GM12878 (cell line): ENCODE measurements around the gene GPR146. TPM values are rescaled to one million over a fixed set of nuclear protein-coding genes. Genes with fewer than 3 reads are reported as not detected.

ENCODE experiments used
- ATAC-seq: fragments of 200-7000 bp; cut with Tn5 transposase; 3 replicates; pipeline ENCODE4 v1.9.1; 2020; ENCODE audit warnings: mild to moderate bottlenecking, moderate library complexity
- BruUV-seq: library from RNA; stranded (reverse); fragments of 400-500 nt; replicated peaks from 2 replicates; lab custom pipeline; 2021; lab: Mats Ljungman, UMichigan
- CTCF ChIA-PET: fragments of 300-600 bp; sonication (Branson Sonifier 250); formaldehyde crosslinking; extraction: SDS; loops from one replicate; lab custom pipeline; 2021; ENCODE audit warnings: inconsistent platforms; lab: Yijun Ruan, JAX
- POLR2A ChIA-PET: fragments of 350-600 bp; formaldehyde crosslinking; extraction: SDS; loops from one replicate; lab custom pipeline; 2021; ENCODE audit warnings: inconsistent platforms; lab: Charles Lee
- RAD21 ChIA-PET: fragments of 300-600 bp; sonication (Branson Sonifier 250); formaldehyde crosslinking; loops from one replicate; lab custom pipeline; 2023; ENCODE audit warnings: antibody characterized with exemption; ENCODE audit not compliant: unreplicated experiment; lab: Charles Lee
- SMC1A ChIA-PET: fragments of 300-600 bp; sonication (Branson Sonifier 250); formaldehyde crosslinking; loops from one replicate; lab custom pipeline; 2023; ENCODE audit not compliant: unreplicated experiment, uncharacterized antibody; lab: Charles Lee
- DNase-seq: peaks from one replicate; pipeline ENCODE4 v3.0.0-alpha.2; 2011; ENCODE audit warnings: low read depth, low spot score
- FAIRE-seq: peaks from 3 replicates; lab custom pipeline; 2011; peaks lifted over from hg19 to GRCh38; lab: Jason Lieb, UNC
- H2AFZ ChIP-seq: 2 replicates; pipeline ENCODE4 v1.6.0; 2011; ENCODE audit warnings: low read depth, low read length, control low read depth; ENCODE audit not compliant: control insufficient read depth
- H3K27ac ChIP-seq: 2 replicates; pipeline ENCODE4 v1.5.1; 2011; ENCODE audit warnings: control low read depth; ENCODE audit not compliant: control insufficient read depth, insufficient read depth
- H3K27me3 ChIP-seq, 2 experiments: replicated peaks in 1 of 2; 2 replicates each; pipeline versions ENCODE4 v1.6.0 to v1.6.1; 2011; ENCODE audit warnings: low read length in 1 of 2; ENCODE audit not compliant: control insufficient read depth in 2 of 2, insufficient read depth in 2 of 2
- H3K36me3 ChIP-seq, 2 experiments: 2 replicates each; pipeline ENCODE4 v1.5.1; 2011; ENCODE audit warnings: low read length in 1 of 2; ENCODE audit not compliant: control insufficient read depth in 2 of 2, insufficient read depth in 2 of 2
- H3K4me1 ChIP-seq: 2 replicates; pipeline ENCODE4 v1.6.1; 2011; ENCODE audit warnings: mild to moderate bottlenecking, low read length, moderate library complexity, mixed read lengths; ENCODE audit not compliant: control insufficient read depth, insufficient read depth
- H3K4me2 ChIP-seq: 2 replicates; pipeline ENCODE4 v1.6.0; 2011; ENCODE audit warnings: control low read depth; ENCODE audit not compliant: control insufficient read depth, insufficient read depth
- H3K4me3 ChIP-seq: fragments of 200-600 bp; sonication (generic); 2 replicates; pipeline ENCODE4 v1.5.1; 2016
- H3K79me2 ChIP-seq: 2 replicates; pipeline ENCODE4 v1.6.0; 2011; ENCODE audit warnings: low read length; ENCODE audit not compliant: control insufficient read depth, insufficient read depth
- H3K9ac ChIP-seq: 2 replicates; pipeline ENCODE4 v1.8.0; 2011; ENCODE audit warnings: low read length, control low read depth, mixed read lengths; ENCODE audit not compliant: control insufficient read depth, insufficient read depth
- H3K9me3 ChIP-seq: replicated peaks from 3 replicates; pipeline ENCODE4 v1.5.1; 2011; ENCODE audit warnings: mild to moderate bottlenecking, low read length; ENCODE audit not compliant: control insufficient read depth, insufficient read depth
- H4K20me1 ChIP-seq: 2 replicates; pipeline ENCODE4 v1.6.0; 2011; ENCODE audit not compliant: control insufficient read depth, insufficient read depth
- EGR1 ChIP-seq, 2 experiments: IDR thresholded peaks; 1 replicate in 1 of 2; 2 replicates in 1 of 2; pipeline ENCODE4 v1.6.1; 2011 to 2012; ENCODE audit warnings: low read depth in 2 of 2, low read length in 2 of 2, borderline replicate concordance in 1 of 2, mild to moderate bottlenecking in 1 of 2, moderate library complexity in 1 of 2
- PAX5 ChIP-seq: IDR thresholded peaks from 2 replicates; pipeline ENCODE4 v1.6.1; 2011; ENCODE audit warnings: low read depth, low read length, borderline replicate concordance
- POU2F2 ChIP-seq: IDR thresholded peaks from 3 replicates; pipeline ENCODE4 v1.6.1; 2011; ENCODE audit warnings: low read depth, mild to moderate bottlenecking, low read length, borderline replicate concordance
- ZNF384 ChIP-seq: IDR thresholded peaks from 2 replicates; pipeline ENCODE4 v1.6.1; 2012; ENCODE audit warnings: low read depth, mild to moderate bottlenecking, low read length, improper control_type of control experiment, borderline replicate concordance
- WGBS: methylation state at CpG from one replicate; pipeline ENCODE4 v1.1.6; 2016; ENCODE audit warnings: low lambda C conversion rate; ENCODE audit not compliant: insufficient replicate concordance, insufficient coverage; ENCODE audit errors: missing lambda C conversion rate; 5-methylcytosine and 5-hydroxymethylcytosine counted together
- in situ Hi-C: fragments of 300-500 bp; cut with MboI; formaldehyde crosslinking; loops from 9 replicates; pipeline ENCODE4 v1.14.3; 2018; ENCODE audit warnings: mixed read lengths
- intact Hi-C: fragments of 100-400 bp; cut with micrococcal nuclease; formaldehyde crosslinking; loops from one replicate; pipeline ENCODE4 v1.14.2; 2022; ENCODE audit not compliant: unreplicated experiment
- polyA plus RNA-seq, 11 experiments: library from polyadenylated mRNA; depleted of rRNA in 4 of 11; unstranded in 6 of 11; stranded (reverse) in 5 of 11; fragments of >200 nt; fragmentation: Nextera tagmentation in 4 of 11; fragmentation: Illumina TruSeq in 1 of 11; extraction: Ambion mirVana in 4 of 11; extraction: Trizol in 1 of 11; gene quantifications; 1 replicate in 1 of 11; 2 replicates in 10 of 11; pipeline versions ENCODE4 v1.2.1 to v1.2.3, GENCODE V29; 2011 to 2016; ENCODE audit warnings: inconsistent platforms in 2 of 11, missing spikeins in 2 of 11, low read depth in 1 of 11
- total RNA-seq, 4 experiments: library from RNA; depleted of rRNA in 3 of 4; stranded (reverse); fragments of >200 nt in 3 of 4; fragmentation: Illumina TruSeq in 1 of 4; extraction: Trizol in 1 of 4; gene quantifications; 2 replicates each; pipeline versions ENCODE4 v1.2.1 to v1.2.3, GENCODE V29; 2013 to 2021
- TF ChIP-seq, protein P1 (sequence below): IDR thresholded peaks from 2 replicates; pipeline ENCODE4 v1.6.1; 2011; ENCODE audit warnings: borderline replicate concordance, low read depth, mild to moderate bottlenecking, moderate library complexity, mixed read lengths, low read length; ENCODE audit not compliant: insufficient read depth; ENCODE audit errors: extremely low read length
- TF ChIP-seq, protein P2 (sequence below): fragments of 450-650 bp; IDR thresholded peaks from 2 replicates; pipeline ENCODE4 v1.6.1; 2017; ENCODE audit warnings: mild to moderate bottlenecking, moderate library complexity

GPR146 gene
- total and polyA plus RNA-seq, 10 of the 15 experiments (the other 5 are each of a cell fraction or from before 2014, with no cell fraction given): 0.19 to 12.0 (median 0.54) TPM; not detected in 2

DNA sequence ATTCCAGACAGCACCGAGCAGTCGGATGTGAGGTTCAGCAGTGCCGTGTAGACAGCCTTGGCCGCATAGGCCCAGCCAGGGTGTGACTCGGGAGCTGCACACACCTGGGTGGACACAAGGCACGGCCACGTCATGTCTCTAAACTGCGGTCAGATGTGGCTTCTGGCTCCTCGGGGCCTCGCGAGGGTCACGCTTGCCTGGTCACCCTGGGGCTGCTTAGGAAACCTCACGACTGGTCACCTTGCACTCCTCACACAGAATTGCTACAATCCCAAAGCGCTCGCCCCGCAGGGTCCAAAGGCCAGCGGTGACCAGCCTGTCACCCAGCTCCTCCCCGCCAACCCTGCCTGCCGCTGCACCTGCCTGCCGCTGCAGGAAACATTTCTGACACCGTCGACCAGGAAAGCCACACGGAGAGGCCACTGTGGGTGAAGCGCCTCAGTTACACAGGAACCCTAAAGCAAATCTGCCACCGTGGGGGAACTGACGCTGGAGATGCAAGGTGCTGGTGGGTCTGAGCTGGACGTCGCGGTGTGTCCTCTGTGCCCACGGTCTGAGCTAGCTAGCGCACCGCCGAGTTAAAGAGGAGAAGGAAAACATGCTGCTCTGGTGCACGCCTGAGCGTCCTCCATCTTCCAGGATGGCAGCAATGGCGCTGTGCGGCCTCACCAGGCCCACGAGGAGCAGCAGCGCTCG lies 48.6 kb downstream of the GPR146 start:
- no peak for FAIRE-seq

DNA sequence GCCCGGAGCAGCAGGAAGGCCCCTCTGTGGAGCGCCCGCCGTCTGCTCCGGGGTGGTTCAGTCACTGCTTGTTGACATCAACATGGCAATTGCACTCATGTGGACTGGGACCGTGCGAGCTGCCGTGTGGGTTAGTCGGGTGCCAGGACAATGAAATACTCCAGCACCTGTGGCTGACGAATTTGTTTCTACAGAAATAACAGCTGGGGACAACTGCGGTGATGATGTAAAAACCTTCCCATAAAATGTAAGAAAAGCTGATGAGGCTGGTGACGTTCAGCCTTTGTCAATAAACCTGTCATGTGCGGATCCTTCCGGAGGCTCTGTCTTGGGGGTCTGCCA lies 49.1 kb downstream of the GPR146 start:
- Histone ChIP-seq H3K27ac (no peak overlapping the region), H3K79me2 (no peaks in the 10 kb centered on the region), H2AFZ (no peak overlapping the region), H3K4me3 (no peak overlapping the region), H3K4me1 (peaks cover 5% of the 10 kb centered on the region), H3K36me3 (peaks cover 0 to 8% of the 10 kb centered on the region in 2 experiments; a peak in 2 of 4 replicates), H3K4me2 (no peak overlapping the region), H4K20me1 (no peaks in the 10 kb centered on the region), H3K9ac (no peak overlapping the region), H3K27me3 (no peaks in the 10 kb centered on the region), H3K9me3 (no peaks in the 10 kb centered on the region; the same call in 1 of the 3 replicates)
- ChIA-PET SMC1A (no interaction called here), RAD21 (no interaction called here), CTCF (interaction anchor here (1.0 to 4.3 kb wide), 2 partner anchors 28 to 83 kb away, joined by 3 to 16 read pairs; no protein-coding TSS in a partner anchor), POLR2A (interaction anchor here (1.1 kb wide), 1 partner anchor 9 kb away, joined by 3 read pairs; no protein-coding TSS in a partner anchor)
- WGBS: 91% methylated on average over 14 of the region's 14 CpGs
- intact Hi-C loops (no loop called here), in situ Hi-C loops (no loop called here)
- DNase-seq (no peak), ATAC-seq (no peak), FAIRE-seq (no peak)
- no TSS peak for BruUV-seq
- TF ChIP-seq, protein P1, sequence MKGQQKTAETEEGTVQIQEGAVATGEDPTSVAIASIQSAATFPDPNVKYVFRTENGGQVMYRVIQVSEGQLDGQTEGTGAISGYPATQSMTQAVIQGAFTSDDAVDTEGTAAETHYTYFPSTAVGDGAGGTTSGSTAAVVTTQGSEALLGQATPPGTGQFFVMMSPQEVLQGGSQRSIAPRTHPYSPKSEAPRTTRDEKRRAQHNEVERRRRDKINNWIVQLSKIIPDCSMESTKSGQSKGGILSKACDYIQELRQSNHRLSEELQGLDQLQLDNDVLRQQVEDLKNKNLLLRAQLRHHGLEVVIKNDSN: no peak
- TF ChIP-seq ZNF384: no peak
- TF ChIP-seq, protein P2, sequence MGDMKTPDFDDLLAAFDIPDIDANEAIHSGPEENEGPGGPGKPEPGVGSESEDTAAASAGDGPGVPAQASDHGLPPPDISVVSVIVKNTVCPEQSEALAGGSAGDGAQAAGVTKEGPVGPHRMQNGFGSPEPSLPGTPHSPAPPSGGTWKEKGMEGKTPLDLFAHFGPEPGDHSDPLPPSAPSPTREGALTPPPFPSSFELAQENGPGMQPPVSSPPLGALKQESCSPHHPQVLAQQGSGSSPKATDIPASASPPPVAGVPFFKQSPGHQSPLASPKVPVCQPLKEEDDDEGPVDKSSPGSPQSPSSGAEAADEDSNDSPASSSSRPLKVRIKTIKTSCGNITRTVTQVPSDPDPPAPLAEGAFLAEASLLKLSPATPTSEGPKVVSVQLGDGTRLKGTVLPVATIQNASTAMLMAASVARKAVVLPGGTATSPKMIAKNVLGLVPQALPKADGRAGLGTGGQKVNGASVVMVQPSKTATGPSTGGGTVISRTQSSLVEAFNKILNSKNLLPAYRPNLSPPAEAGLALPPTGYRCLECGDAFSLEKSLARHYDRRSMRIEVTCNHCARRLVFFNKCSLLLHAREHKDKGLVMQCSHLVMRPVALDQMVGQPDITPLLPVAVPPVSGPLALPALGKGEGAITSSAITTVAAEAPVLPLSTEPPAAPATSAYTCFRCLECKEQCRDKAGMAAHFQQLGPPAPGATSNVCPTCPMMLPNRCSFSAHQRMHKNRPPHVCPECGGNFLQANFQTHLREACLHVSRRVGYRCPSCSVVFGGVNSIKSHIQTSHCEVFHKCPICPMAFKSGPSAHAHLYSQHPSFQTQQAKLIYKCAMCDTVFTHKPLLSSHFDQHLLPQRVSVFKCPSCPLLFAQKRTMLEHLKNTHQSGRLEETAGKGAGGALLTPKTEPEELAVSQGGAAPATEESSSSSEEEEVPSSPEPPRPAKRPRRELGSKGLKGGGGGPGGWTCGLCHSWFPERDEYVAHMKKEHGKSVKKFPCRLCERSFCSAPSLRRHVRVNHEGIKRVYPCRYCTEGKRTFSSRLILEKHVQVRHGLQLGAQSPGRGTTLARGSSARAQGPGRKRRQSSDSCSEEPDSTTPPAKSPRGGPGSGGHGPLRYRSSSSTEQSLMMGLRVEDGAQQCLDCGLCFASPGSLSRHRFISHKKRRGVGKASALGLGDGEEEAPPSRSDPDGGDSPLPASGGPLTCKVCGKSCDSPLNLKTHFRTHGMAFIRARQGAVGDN: no peak
- TF ChIP-seq POU2F2: no peak

More for the DNA sequence above, 48.6 kb downstream of the GPR146 start:
- CTCF ChIA-PET: interaction anchor here (4.3 kb wide), 1 partner anchor 83 kb away, joined by 16 read pairs; no protein-coding TSS in a partner anchor
- Histone ChIP-seq H3K4me3 (no peak overlapping the region), H3K9ac (no peak overlapping the region), H3K9me3 (no peaks in the 10 kb centered on the region; the same call in 2 of the 3 replicates), H4K20me1 (no peaks in the 10 kb centered on the region), H2AFZ (no peak overlapping the region), H3K4me1 (peaks cover 5% of the 10 kb centered on the region), H3K4me2 (no peak overlapping the region), H3K27me3 (no peaks in the 10 kb centered on the region), H3K36me3 (peaks cover 0 to 8% of the 10 kb centered on the region in 2 experiments; a peak in 2 of 4 replicates), H3K27ac (no peak overlapping the region), H3K79me2 (peaks cover 3% of the 10 kb centered on the region)
- intact Hi-C loops: no loop called here
- TF ChIP-seq EGR1 (IDR thresholded peaks at IDR 0.05; ENCODE audit: borderline replicate concordance in 1 of 2, low read depth in 2 of 2, low read length in 2 of 2) (no peak), PAX5 (peak; percentile 95)
- no TSS peak for BruUV-seq
- RAD21 ChIA-PET: no interaction called here
- 96% methylated on average over 38 of the region's 40 CpGs for WGBS
- POLR2A ChIA-PET: interaction anchor here (1.1 kb wide), 1 partner anchor 9 kb away, joined by 3 read pairs; no protein-coding TSS in a partner anchor
- ATAC-seq (no peak), DNase-seq (no peak)
- in situ Hi-C loops: no loop called here
- SMC1A ChIA-PET: no interaction called here
